Skin epidermis (tissue), 12 donors: ENCODE results near the gene NCOA3.
"Not testable (repeated sequence)": the region's sequence is repeated elsewhere in the genome, so short reads cannot be mapped to it uniquely, and the experiment has no call there.

Experiments used
- H3K27ac ChIP-seq, 21 experiments: fragments of 200-600 bp; sonication (generic) in 11 of 21; one replicate each; pipeline ENCODE4 v1.5.0; 2020; ENCODE audit warnings: mild to moderate bottlenecking in 3 of 21, inconsistent platforms in 2 of 21, moderate library complexity in 2 of 21
- H3K4me3 ChIP-seq, 7 experiments: fragments of 200-600 bp; sonication (generic) in 2 of 7; one replicate each; pipeline ENCODE4 v1.5.0; 2020; ENCODE audit warnings: inconsistent platforms in 2 of 7, mild to moderate bottlenecking in 2 of 7, moderate library complexity in 1 of 7

NCOA3 gene

DNA sequence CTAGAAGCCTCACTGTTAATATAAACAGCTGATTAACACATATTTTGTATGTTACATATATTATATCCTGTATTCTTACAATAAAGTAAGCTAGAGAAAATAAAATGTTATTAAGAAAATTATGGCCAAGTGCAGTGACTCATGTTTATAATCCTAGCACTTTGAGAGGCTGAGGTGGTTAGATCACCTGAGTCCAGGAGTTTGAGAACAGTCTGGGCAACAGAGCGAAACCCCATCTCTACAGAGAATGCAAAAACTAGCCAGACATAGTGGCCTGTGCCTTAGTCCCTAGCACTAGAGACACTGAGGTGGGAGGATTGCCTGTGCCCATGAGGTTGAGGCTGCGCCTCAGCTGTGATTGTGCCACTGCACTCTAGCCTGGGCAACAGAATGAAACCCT is 81.9 kb downstream of the NCOA3 start:
- Histone ChIP-seq H3K27ac (no peak overlapping the region), H3K4me3 (no peak overlapping the region)

GRCh38 chr20:47585087-47585747 is 83.5 kb downstream of the NCOA3 start:
- no peak overlapping the region for H3K27ac ChIP-seq
- H3K4me3 ChIP-seq = no peak overlapping the region

GRCh38 chr20:47586649-47587294 is 85.1 kb downstream of the NCOA3 start:
- no peak overlapping the region for H3K27ac ChIP-seq
- H3K4me3 ChIP-seq = no peak overlapping the region

- Histone ChIP-seq H3K4me3 (no peak overlapping the region), H3K27ac (no peak overlapping the region)
Observed at GRCh38 chr20:47588158-47588557, 86.5 kb downstream of the NCOA3 start.

- Histone ChIP-seq H3K27ac (no peak overlapping the region), H3K4me3 (no peak overlapping the region)
Observed at GRCh38 chr20:47591231-47591630, 89.5 kb downstream of the NCOA3 start.

GRCh38 chr20:47594157-47594556 is 92.5 kb downstream of the NCOA3 start:
- no peak overlapping the region for H3K4me3 ChIP-seq

GRCh38 chr20:47595138-47595537 is 93.5 kb downstream of the NCOA3 start:
- H3K27ac ChIP-seq, H3K4me3 ChIP-seq: not testable (repeated sequence)

More at GRCh38 chr20:47594157-47594556, 92.5 kb downstream of the NCOA3 start:
- H3K27ac ChIP-seq = no peak overlapping the region

- Histone ChIP-seq H3K4me3 (no peak overlapping the region), H3K27ac (no peak overlapping the region)
Observed at GRCh38 chr20:47596003-47596571, 94.4 kb downstream of the NCOA3 start.

DNA sequence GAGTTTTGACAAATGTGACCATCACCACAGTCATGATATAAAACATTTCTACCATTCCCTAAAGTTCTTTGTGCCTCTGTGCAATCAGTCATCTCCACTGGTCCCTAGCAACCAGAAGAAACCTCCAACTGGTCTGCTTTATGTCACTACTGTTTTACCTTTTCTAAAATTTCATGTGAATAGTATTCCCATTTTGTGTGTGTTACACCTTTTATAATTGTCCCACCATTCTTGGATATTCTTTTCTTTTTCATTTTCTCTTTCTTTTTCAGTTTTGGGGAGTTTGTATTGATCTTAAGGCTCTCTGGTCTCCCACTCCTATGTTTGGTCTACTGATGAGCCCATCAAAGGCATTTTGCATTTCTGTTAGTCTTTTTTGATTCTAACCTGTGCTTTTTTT is 95.4 kb downstream of the NCOA3 start:
- Histone ChIP-seq H3K4me3 (no peak overlapping the region), H3K27ac (no peak overlapping the region)

DNA sequence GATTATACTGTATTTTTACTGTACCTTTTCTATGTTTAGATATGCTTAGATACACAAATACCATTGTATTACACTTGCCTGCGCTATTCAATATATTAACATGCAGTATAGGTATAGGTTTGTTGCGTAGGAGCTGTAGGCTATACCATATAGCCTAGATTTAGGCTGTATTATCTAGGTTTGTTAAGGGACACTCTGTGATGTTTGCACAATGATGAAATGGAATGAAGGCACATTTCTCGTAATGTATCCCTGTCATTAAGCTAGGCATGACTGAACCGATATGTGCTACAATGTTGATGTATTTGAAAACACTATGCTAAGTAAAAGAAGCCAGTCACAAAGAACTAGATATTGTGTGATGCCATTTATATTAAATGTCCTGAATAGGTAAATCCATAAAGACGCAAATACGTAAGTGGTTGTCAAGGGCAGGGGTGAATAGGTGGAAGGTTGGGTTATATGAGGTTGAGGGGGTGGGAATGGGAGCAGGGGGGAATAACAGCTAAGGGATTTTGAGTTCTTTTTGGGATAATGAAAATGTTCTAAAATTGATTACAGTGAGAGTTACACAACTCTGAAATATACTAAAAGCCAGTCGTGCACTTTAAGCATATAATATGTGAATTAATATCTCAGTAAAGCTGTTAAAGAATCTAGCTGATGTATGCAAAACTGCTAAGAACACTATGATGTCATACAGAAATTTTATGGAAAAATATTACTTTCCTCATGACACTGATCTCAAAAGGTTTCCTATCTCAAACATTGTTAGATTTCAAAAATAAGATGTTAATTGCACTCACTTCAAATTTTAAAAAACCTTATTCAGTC is 97.4 kb downstream of the NCOA3 start:
- no peak overlapping the region for H3K27ac ChIP-seq
- no peak overlapping the region for H3K4me3 ChIP-seq

DNA sequence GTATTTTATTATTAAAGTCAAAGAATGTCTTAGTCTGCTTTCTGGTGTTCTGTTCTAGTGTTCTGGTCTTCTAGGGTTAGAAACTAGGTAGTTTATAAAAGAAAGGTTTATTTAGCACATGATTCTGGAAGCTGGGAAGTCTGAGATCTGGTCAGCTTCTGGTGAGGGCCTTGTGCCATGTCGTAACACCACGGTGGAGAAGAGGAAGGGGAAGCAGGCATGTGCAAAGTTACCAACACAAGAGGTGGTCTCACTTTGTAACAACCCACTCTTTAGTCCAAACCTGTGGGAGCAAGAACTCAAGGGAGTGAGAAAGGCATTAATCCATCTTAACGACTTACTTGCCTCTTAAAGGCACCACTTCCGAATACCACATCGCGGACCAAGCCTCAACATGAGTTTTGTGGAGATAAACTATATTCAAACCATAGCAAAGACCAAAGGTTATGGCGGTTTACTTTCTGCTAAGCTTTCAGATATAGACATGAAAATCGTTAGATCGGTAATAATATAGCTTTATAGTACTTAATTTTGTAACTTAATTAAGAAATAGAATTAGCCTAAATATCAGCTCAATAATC is 99.4 kb downstream of the NCOA3 start:
- Histone ChIP-seq H3K4me3 (no peak overlapping the region), H3K27ac (no peak overlapping the region)

DNA sequence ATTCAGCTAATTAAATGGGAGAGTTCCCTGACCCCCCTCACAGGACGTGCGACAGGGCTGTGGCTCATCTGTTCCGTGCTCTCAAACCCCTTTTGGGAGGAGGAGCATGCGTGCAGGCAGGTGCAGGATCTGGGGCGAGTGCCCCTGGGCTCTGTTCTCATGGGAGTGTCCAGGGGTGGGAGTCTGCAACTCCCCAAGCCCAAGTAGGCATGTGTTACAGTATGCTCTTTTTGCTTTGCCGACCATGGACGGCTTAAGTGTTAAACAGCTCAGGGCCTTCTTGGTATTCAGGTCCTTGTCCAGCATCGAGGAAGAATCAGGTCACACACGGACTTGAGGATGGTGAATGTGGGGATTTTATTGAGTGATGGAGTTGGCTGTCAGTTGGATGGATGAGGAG is 101.6 kb downstream of the NCOA3 start:
- H3K4me3 ChIP-seq = no peak overlapping the region

DNA sequence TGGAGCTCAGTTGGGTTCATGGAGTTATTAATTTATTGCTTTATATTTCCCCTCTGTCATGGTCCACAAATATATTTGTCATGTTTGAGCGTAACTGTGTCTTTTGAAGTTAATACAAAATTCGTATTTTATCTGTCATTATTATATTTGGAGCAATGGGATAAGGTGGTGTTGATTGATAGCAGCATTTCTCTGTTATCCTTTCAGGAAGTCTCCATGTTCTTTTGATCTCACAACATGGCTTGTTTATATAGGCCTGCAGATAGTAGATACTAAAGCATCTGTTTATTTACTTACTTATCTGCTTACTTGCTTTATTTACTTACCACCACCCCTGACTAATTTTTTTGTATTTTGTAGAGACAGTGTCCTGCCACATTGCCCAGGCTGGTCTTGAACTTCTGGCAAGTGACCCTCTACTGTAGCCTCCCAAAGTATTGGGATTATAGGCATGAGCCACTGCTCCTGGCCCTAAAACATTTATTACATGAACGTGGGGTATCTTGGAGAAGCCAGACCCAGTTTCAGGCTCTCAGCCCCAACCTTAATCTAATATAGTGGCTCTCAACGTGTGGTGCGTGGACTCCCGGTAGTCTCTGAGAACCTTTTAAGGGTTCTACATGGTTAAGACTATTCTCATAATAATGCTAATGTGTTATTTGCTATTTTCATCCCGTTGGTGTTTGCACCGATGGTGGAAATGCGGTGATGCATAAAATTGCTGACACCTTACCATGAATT is 104.2 kb downstream of the NCOA3 start:
- no peak overlapping the region for H3K27ac ChIP-seq

More for the DNA sequence above, 101.6 kb downstream of the NCOA3 start:
- H3K27ac ChIP-seq = no peak overlapping the region

DNA sequence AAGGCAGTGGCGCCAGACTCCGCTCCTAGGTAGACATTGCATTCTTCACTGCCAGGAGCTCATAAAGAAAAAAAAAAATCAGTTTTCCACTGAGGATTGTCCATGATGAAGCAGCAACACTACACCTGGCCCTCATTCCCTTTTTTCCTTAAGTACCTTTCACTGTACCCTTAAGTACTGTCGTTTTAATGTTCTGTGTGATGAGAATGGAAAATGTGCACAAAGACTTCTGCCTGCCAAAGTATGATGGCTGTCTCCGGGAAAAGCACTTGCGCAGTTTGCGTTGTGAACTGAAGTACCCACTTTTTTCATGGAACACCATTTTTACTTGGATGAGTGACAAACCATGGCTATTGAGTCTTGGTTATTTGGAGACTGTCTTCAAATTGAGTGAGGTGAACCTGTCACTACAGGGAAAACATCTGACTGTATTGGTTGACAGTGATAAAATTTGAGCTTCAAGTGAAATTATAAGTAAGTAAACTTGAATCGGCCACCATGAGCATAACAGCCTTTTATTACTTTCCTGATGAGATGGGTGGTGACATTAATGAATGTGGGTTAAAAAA is 104.8 kb downstream of the NCOA3 start:
- peak overlapping the region in 2 of 21 experiments; percentile 5 to 10 for H3K27ac ChIP-seq
- H3K4me3 ChIP-seq = no peak overlapping the region

More for the DNA sequence above, 104.2 kb downstream of the NCOA3 start:
- no peak overlapping the region for H3K4me3 ChIP-seq

DNA sequence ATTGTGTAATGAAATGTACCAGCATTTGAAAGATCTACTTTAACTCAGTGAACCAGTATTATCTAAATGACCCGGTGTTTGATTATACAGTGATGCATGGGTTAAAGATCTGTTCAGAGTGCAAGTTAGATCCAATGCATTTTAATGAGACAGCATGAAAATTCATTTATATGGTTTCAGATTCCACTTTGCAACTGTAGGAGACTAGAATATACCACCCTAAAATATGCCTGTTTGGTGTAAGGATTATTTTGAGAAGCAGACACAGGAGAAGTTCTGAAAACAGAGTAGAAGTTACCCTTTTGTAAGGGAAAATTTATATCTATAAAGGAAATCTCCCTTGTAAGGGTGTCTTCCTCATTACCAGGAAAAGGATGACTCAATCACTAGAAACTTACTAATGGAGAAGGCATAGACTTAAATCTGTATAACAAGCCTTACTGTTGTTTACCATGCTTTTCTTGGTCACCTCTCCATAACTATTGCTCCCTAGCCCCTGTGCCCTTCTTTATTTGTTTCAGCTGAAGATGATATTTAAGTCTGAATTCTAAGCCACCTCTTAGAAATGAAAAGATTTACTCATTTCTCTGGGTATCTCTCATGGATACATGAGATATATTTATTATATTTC is 105.4 kb downstream of the NCOA3 start:
- H3K4me3 ChIP-seq = no peak overlapping the region
- peak overlapping the region in 3 of 21 experiments; percentile 5 to 45 (median 10) for H3K27ac ChIP-seq

DNA sequence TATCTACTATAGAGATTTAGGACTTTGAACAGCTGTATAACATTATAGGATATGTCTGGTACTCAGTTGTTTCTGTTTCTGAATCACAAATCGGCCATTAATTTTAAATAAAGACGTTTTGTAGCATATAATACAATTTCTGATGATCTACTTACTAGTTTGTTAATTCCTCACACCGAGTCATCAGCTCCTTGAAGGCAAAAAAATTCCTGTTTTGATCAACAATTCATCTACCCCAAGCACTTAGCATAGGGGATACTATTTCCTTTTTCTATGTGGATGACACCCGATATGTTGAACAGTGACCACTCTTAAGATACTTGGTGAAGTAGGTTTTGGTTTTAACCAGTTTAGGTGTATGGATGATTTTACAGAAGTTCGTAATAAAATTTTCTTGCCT is 107.3 kb downstream of the NCOA3 start:
- no peak overlapping the region for H3K4me3 ChIP-seq
- no peak overlapping the region for H3K27ac ChIP-seq

GRCh38 chr20:47610247-47610944 is 108.7 kb downstream of the NCOA3 start:
- Histone ChIP-seq H3K27ac (peak overlapping the region in 9 of 21 experiments; percentile 6 to 66 (median 47)), H3K4me3 (no peak overlapping the region)

GRCh38 chr20:47610945-47611250 is 109.2 kb downstream of the NCOA3 start:
- H3K27ac ChIP-seq = peak overlapping the region in 2 of 21 experiments; percentile 6 to 63
- H3K4me3 ChIP-seq = no peak overlapping the region
